ENCODE results near the gene TMEM51. TPM values are rescaled to one million over a fixed set of nuclear protein-coding genes. Genes with fewer than 3 reads are reported as not detected.
A peak's percentile ranks its signal among the peaks of the same experiment; 100 is the strongest.

TMEM51 gene
- total and polyA plus RNA-seq, 2 of the 13 experiments (the other 11 are each of a cell fraction or from before 2014, with no cell fraction given) = 12.2 to 22.3 TPM

DNA sequence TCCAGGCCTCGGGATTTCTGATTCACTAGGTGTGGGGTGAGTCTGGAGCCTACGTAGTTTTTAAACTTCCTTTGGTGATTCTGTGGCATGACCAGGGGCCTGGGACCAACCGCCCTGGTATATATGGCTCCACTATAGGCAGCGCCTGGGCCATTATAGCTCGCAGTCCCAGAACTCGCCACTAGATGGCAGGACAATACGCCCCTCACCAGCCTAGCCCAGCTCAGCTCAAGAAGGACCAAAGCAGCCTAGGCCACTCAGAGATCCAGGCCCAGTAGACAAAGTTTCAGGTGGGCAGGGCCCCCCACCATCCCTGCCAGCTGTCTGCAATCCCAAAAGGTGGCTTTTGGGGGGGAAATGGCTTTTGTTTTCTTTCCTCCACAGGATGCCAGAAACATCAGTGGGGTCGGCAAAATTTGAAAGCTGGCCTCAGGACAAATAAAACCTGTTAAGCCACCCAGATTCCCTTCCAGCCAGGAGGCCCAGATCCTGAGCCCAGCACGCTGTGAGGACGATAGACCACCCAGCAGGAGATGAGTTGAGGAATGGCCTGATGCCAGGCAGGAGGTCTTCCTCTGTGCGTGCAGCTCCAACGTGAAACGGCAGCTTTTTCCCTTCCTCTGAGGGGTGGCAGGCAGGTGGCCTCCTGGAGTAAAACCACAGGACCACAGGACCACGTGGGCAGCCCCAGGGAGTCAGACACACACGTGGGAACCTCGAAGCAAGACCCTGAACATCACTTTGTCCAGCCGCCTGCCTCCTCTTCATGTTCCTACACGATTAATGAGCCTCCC lies 24.8 kb upstream of the TMEM51 start (continued):
- TF ChIP-seq, protein P1, sequence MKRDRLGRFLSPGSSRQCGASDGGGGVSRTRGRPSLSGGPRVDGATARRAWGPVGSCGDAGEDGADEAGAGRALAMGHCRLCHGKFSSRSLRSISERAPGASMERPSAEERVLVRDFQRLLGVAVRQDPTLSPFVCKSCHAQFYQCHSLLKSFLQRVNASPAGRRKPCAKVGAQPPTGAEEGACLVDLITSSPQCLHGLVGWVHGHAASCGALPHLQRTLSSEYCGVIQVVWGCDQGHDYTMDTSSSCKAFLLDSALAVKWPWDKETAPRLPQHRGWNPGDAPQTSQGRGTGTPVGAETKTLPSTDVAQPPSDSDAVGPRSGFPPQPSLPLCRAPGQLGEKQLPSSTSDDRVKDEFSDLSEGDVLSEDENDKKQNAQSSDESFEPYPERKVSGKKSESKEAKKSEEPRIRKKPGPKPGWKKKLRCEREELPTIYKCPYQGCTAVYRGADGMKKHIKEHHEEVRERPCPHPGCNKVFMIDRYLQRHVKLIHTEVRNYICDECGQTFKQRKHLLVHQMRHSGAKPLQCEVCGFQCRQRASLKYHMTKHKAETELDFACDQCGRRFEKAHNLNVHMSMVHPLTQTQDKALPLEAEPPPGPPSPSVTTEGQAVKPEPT (CRISPR knock-in tag; IDR thresholded peaks at IDR 0.05; ENCODE audit: low read depth) = no peak
- TF ChIP-seq, protein P2, sequence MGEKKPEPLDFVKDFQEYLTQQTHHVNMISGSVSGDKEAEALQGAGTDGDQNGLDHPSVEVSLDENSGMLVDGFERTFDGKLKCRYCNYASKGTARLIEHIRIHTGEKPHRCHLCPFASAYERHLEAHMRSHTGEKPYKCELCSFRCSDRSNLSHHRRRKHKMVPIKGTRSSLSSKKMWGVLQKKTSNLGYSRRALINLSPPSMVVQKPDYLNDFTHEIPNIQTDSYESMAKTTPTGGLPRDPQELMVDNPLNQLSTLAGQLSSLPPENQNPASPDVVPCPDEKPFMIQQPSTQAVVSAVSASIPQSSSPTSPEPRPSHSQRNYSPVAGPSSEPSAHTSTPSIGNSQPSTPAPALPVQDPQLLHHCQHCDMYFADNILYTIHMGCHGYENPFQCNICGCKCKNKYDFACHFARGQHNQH (CRISPR knock-in tag; IDR thresholded peaks at IDR 0.05) = peak; percentile 38; the same call in 1 of the 2 replicates
- TF ChIP-seq, protein P3, sequence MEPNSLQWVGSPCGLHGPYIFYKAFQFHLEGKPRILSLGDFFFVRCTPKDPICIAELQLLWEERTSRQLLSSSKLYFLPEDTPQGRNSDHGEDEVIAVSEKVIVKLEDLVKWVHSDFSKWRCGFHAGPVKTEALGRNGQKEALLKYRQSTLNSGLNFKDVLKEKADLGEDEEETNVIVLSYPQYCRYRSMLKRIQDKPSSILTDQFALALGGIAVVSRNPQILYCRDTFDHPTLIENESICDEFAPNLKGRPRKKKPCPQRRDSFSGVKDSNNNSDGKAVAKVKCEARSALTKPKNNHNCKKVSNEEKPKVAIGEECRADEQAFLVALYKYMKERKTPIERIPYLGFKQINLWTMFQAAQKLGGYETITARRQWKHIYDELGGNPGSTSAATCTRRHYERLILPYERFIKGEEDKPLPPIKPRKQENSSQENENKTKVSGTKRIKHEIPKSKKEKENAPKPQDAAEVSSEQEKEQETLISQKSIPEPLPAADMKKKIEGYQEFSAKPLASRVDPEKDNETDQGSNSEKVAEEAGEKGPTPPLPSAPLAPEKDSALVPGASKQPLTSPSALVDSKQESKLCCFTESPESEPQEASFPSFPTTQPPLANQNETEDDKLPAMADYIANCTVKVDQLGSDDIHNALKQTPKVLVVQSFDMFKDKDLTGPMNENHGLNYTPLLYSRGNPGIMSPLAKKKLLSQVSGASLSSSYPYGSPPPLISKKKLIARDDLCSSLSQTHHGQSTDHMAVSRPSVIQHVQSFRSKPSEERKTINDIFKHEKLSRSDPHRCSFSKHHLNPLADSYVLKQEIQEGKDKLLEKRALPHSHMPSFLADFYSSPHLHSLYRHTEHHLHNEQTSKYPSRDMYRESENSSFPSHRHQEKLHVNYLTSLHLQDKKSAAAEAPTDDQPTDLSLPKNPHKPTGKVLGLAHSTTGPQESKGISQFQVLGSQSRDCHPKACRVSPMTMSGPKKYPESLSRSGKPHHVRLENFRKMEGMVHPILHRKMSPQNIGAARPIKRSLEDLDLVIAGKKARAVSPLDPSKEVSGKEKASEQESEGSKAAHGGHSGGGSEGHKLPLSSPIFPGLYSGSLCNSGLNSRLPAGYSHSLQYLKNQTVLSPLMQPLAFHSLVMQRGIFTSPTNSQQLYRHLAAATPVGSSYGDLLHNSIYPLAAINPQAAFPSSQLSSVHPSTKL (CRISPR knock-in tag; IDR thresholded peaks at IDR 0.05) = no peak
- TF ChIP-seq NFATC3 (CRISPR knock-in tag; IDR thresholded peaks at IDR 0.05) (no peak; the same call in 1 of the 2 replicates), KDM2A (CRISPR knock-in tag; IDR thresholded peaks at IDR 0.05; ENCODE audit: borderline replicate concordance, low read depth) (peak; percentile 41; the same call in 1 of the 2 replicates), RFXAP (CRISPR knock-in tag; IDR thresholded peaks at IDR 0.05; ENCODE audit: borderline replicate concordance) (no peak), PRPF4 (IDR thresholded peaks at IDR 0.05; ENCODE audit: low read depth, low read length, poor library complexity, severe bottlenecking) (no peak), BORCS8-MEF2B (CRISPR knock-in tag; IDR thresholded peaks at IDR 0.05) (no peak), SPEN (CRISPR knock-in tag; IDR thresholded peaks at IDR 0.05; ENCODE audit: low read depth) (no peak), PCBP2 (optimal IDR thresholded peaks at IDR 0.05; ENCODE audit: low read depth, low read length, poor library complexity, severe bottlenecking) (no peak), ZBTB38 (CRISPR knock-in tag; IDR thresholded peaks at IDR 0.05) (no peak)
- TF ChIP-seq, protein P4, sequence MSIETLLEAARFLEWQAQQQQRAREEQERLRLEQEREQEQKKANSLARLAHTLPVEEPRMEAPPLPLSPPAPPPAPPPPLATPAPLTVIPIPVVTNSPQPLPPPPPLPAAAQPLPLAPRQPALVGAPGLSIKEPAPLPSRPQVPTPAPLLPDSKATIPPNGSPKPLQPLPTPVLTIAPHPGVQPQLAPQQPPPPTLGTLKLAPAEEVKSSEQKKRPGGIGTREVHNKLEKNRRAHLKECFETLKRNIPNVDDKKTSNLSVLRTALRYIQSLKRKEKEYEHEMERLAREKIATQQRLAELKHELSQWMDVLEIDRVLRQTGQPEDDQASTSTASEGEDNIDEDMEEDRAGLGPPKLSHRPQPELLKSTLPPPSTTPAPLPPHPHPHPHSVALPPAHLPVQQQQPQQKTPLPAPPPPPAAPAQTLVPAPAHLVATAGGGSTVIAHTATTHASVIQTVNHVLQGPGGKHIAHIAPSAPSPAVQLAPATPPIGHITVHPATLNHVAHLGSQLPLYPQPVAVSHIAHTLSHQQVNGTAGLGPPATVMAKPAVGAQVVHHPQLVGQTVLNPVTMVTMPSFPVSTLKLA (IDR thresholded peaks at IDR 0.05) = peak; percentile 90
- TF ChIP-seq, protein P5, sequence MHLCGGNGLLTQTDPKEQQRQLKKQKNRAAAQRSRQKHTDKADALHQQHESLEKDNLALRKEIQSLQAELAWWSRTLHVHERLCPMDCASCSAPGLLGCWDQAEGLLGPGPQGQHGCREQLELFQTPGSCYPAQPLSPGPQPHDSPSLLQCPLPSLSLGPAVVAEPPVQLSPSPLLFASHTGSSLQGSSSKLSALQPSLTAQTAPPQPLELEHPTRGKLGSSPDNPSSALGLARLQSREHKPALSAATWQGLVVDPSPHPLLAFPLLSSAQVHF (CRISPR knock-in tag; IDR thresholded peaks at IDR 0.05) = no peak
- TF ChIP-seq, protein P6, sequence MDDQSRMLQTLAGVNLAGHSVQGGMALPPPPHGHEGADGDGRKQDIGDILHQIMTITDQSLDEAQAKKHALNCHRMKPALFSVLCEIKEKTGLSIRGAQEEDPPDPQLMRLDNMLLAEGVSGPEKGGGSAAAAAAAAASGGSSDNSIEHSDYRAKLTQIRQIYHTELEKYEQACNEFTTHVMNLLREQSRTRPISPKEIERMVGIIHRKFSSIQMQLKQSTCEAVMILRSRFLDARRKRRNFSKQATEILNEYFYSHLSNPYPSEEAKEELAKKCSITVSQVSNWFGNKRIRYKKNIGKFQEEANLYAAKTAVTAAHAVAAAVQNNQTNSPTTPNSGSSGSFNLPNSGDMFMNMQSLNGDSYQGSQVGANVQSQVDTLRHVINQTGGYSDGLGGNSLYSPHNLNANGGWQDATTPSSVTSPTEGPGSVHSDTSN (CRISPR knock-in tag; IDR thresholded peaks at IDR 0.05; ENCODE audit: borderline replicate concordance) = no peak
